ENCODE measurements around the gene GNAI1. TPM values are rescaled to one million over a fixed set of nuclear protein-coding genes. Genes with fewer than 3 reads are reported as not detected.

GNAI1 gene
- polyA plus RNA-seq, 2 of the 4 experiments (the other 2 are of a cell fraction) = 46.3 to 96.3 TPM

DNA sequence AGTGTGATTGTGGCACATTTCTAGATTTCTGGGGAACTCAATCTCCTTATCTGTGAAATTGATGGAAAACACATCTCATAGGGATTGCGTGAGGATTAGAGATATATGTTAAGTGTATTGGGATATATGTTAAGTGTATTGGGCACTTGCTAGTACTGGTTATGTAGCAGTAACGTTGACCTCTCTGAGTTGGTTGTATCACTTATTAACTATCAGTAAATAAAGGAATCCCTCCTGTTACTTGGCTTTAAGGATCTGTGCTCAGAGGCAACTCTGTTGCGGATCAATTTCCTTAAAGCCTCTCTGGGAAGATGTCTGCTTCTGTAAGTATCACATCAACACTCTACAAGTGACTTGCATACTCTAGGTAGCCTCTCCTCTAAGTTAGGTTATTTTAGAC is 25.2 kb downstream of the GNAI1 start:
- Histone ChIP-seq H3K9me3 (0 out of 3 replicates have a peak, but pooled peaks cover 2% of the 10 kb centered on the region), H3K4me3 (no peak overlapping the region), H3K4me2 (peak overlapping the region; percentile 29), H3K4me1 (peaks cover 23% of the 10 kb centered on the region), H3K27ac (no peak overlapping the region)
- DNase-seq (ENCODE audit: low read depth in 1 of 2, low spot score in 1 of 2) (no peak), FAIRE-seq (no peak), ATAC-seq (no peak)
- 69% methylated on average over 3 of the region's 3 CpGs for whole genome bisulfite sequencing (ENCODE audit: missing lambda C conversion rate)
- ChIA-PET POLR2A (no interaction called here), CTCF (no interaction called here)
- no peak for TF ChIP-seq EHF (CRISPR knock-in tag; IDR thresholded peaks at IDR 0.05)
- TF ChIP-seq CHD2 (IDR thresholded peaks at IDR 0.05; ENCODE audit: low read length, partially characterized antibody) = no peak
- TF ChIP-seq MAZ (IDR thresholded peaks at IDR 0.05; ENCODE audit: borderline replicate concordance, low read depth, low read length) = no peak
- no peak for TF ChIP-seq KDM5A (IDR thresholded peaks at IDR 0.05)
- TF ChIP-seq FOXS1 (CRISPR knock-in tag; IDR thresholded peaks at IDR 0.05) = no peak
- TF ChIP-seq, protein P1, sequence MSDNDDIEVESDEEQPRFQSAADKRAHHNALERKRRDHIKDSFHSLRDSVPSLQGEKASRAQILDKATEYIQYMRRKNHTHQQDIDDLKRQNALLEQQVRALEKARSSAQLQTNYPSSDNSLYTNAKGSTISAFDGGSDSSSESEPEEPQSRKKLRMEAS (IDR thresholded peaks at IDR 0.05) = no peak
- TF ChIP-seq JUN (IDR thresholded peaks at IDR 0.05) = no peak
- no peak for TF ChIP-seq ZC3H11A (IDR thresholded peaks at IDR 0.05)
- no peak for TF ChIP-seq BHLHE40 (IDR thresholded peaks at IDR 0.05; ENCODE audit: low read depth, low read length)
- no peak for TF ChIP-seq TFCP2L1 (CRISPR knock-in tag; IDR thresholded peaks at IDR 0.05)
- no peak for TF ChIP-seq MYC (IDR thresholded peaks at IDR 0.05; ENCODE audit: borderline replicate concordance, low read length)
- no peak for TF ChIP-seq POLR2A (IDR thresholded peaks at IDR 0.05; ENCODE audit: low read length)
- TF ChIP-seq TP53 (CRISPR knock-in tag; IDR thresholded peaks at IDR 0.05) = no peak
- no peak for TF ChIP-seq RFX5 (IDR thresholded peaks at IDR 0.05)
- TF ChIP-seq SREBF2 (IDR thresholded peaks at IDR 0.05) = no peak
- TF ChIP-seq ESRRA (IDR thresholded peaks at IDR 0.05; ENCODE audit: borderline replicate concordance, low read length) = no peak
- TF ChIP-seq, protein P2, sequence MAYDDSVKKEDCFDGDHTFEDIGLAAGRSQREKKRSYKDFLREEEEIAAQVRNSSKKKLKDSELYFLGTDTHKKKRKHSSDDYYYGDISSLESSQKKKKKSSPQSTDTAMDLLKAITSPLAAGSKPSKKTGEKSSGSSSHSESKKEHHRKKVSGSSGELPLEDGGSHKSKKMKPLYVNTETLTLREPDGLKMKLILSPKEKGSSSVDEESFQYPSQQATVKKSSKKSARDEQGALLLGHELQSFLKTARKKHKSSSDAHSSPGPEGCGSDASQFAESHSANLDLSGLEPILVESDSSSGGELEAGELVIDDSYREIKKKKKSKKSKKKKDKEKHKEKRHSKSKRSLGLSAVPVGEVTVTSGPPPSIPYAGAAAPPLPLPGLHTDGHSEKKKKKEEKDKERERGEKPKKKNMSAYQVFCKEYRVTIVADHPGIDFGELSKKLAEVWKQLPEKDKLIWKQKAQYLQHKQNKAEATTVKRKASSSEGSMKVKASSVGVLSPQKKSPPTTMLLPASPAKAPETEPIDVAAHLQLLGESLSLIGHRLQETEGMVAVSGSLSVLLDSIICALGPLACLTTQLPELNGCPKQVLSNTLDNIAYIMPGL (CRISPR knock-in tag; IDR thresholded peaks at IDR 0.05; ENCODE audit: borderline replicate concordance) = no peak

DNA sequence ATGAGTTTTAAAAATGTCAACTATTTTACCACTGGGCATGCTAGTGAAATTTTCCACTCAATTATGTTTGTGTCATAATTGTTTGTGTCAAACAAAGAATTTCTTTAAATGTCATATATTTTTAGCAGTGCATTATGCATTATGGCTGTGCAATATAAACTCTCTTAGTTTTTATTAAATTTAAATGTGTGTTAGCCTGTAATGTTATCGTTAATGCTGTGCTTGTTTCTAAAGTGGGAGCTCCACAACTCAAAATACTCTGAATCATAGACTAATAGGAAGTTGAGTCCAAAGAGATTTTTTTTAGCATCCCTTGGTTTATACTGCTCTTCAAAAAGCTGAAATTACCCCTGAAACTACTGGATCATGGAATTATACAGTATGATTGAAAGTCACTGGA is 26.8 kb downstream of the GNAI1 start:
- WGBS (ENCODE audit: missing lambda C conversion rate) = 93% methylated on average over 1 of the region's 1 CpG
- DNase-seq (ENCODE audit: low read depth in 1 of 2, low spot score in 1 of 2) (no peak), ATAC-seq (no peak), FAIRE-seq (peak; percentile 13)
- H3K4me1 ChIP-seq = peaks cover 13% of the 10 kb centered on the region
- no peak overlapping the region for H3K4me2 ChIP-seq
- POLR2A ChIA-PET = no interaction called here
- TF ChIP-seq, protein P3, sequence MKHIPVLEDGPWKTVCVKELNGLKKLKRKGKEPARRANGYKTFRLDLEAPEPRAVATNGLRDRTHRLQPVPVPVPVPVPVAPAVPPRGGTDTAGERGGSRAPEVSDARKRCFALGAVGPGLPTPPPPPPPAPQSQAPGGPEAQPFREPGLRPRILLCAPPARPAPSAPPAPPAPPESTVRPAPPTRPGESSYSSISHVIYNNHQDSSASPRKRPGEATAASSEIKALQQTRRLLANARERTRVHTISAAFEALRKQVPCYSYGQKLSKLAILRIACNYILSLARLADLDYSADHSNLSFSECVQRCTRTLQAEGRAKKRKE (CRISPR knock-in tag; IDR thresholded peaks at IDR 0.05; ENCODE audit: low read depth) = no peak
- CTCF ChIA-PET = no interaction called here
- H3K4me3 ChIP-seq = no peak overlapping the region
- no peak overlapping the region for H3K27ac ChIP-seq
- H3K9me3 ChIP-seq = 0 out of 3 replicates have a peak, but pooled peaks cover 2% of the 10 kb centered on the region

DNA sequence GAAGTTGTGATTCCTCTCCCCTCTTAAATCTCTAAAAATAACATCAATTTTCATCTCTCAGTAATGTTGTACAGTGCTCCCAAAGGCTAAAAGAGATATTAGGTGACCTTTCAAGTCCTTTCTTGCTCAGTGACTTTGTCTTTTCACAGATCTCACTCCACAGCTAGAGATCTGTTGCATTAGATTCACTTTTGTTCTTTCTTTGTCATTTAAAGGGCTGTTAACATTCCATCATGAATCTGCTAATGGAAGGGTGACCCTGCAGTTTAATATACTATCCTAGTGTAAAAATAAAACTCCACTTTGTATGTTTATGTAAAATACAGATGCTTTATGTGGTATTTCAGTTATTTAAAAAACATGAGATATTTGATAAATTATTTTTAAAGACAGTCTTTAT is 30.5 kb downstream of the GNAI1 start:
- TF ChIP-seq ESRRA (IDR thresholded peaks at IDR 0.05; ENCODE audit: borderline replicate concordance, low read length) = no peak
- Histone ChIP-seq H3K4me1 (peaks cover under 1% of the 10 kb centered on the region; the same call in 2 of the 3 replicates), H3K9me3 (peaks cover 10% of the 10 kb centered on the region; the same call in 1 of the 3 replicates), H3K4me2 (no peak overlapping the region), H3K4me3 (no peak overlapping the region), H3K27ac (no peak overlapping the region)
- ChIA-PET POLR2A (no interaction called here), CTCF (no interaction called here)
- ATAC-seq (no peak), FAIRE-seq (no peak), DNase-seq (ENCODE audit: low read depth in 1 of 2, low spot score in 1 of 2) (no peak)

DNA sequence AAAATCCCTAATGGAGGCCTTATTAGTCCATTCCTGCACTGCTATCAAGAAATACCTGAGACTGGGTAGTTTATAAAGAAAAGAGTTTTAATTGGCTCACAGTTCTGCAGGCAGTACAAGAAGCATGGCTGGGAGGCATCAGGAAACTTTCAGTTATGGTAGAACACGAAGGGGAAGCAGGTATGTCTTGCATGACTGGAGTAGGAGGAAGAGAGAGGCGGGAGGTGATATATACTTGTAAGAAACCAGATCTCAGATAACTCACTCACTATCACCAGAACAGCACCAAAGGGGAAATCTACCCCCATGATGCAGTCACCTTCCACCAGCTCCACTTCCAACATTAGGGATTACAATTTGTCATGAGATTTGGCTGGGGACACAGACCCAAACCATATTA is 35.8 kb downstream of the GNAI1 start:
- Histone ChIP-seq H3K4me3 (no peak overlapping the region), H3K9me3 (peaks cover 46% of the 10 kb centered on the region), H3K27ac (no peak overlapping the region), H3K4me1 (no peaks in the 10 kb centered on the region), H3K4me2 (no peak overlapping the region)
- FAIRE-seq (no peak), ATAC-seq (no peak), DNase-seq (ENCODE audit: low read depth in 1 of 2, low spot score in 1 of 2) (no peak)
- WGBS (ENCODE audit: missing lambda C conversion rate) = 93% methylated on average over 2 of the region's 2 CpGs
- CTCF ChIA-PET = no interaction called here
- POLR2A ChIA-PET = no interaction called here
- TF ChIP-seq, protein P4, sequence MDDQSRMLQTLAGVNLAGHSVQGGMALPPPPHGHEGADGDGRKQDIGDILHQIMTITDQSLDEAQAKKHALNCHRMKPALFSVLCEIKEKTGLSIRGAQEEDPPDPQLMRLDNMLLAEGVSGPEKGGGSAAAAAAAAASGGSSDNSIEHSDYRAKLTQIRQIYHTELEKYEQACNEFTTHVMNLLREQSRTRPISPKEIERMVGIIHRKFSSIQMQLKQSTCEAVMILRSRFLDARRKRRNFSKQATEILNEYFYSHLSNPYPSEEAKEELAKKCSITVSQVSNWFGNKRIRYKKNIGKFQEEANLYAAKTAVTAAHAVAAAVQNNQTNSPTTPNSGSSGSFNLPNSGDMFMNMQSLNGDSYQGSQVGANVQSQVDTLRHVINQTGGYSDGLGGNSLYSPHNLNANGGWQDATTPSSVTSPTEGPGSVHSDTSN (IDR thresholded peaks at IDR 0.05) = no peak
- no peak for TF ChIP-seq CHD4 (IDR thresholded peaks at IDR 0.05; ENCODE audit: borderline replicate concordance)
- TF ChIP-seq NR3C1 (IDR thresholded peaks at IDR 0.05) = no peak
- TF ChIP-seq RNF2 (IDR thresholded peaks at IDR 0.05; ENCODE audit: borderline replicate concordance, low read depth) = no peak
- TF ChIP-seq CHD2 (IDR thresholded peaks at IDR 0.05; ENCODE audit: low read length, partially characterized antibody) = no peak
- no peak for TF ChIP-seq POLR2A (IDR thresholded peaks at IDR 0.05; ENCODE audit: low read length)
- TF ChIP-seq SMC3 (IDR thresholded peaks at IDR 0.05) = no peak
- no peak for TF ChIP-seq CBX2 (IDR thresholded peaks at IDR 0.05; ENCODE audit: borderline replicate concordance, low read depth)
- TF ChIP-seq, protein P5, sequence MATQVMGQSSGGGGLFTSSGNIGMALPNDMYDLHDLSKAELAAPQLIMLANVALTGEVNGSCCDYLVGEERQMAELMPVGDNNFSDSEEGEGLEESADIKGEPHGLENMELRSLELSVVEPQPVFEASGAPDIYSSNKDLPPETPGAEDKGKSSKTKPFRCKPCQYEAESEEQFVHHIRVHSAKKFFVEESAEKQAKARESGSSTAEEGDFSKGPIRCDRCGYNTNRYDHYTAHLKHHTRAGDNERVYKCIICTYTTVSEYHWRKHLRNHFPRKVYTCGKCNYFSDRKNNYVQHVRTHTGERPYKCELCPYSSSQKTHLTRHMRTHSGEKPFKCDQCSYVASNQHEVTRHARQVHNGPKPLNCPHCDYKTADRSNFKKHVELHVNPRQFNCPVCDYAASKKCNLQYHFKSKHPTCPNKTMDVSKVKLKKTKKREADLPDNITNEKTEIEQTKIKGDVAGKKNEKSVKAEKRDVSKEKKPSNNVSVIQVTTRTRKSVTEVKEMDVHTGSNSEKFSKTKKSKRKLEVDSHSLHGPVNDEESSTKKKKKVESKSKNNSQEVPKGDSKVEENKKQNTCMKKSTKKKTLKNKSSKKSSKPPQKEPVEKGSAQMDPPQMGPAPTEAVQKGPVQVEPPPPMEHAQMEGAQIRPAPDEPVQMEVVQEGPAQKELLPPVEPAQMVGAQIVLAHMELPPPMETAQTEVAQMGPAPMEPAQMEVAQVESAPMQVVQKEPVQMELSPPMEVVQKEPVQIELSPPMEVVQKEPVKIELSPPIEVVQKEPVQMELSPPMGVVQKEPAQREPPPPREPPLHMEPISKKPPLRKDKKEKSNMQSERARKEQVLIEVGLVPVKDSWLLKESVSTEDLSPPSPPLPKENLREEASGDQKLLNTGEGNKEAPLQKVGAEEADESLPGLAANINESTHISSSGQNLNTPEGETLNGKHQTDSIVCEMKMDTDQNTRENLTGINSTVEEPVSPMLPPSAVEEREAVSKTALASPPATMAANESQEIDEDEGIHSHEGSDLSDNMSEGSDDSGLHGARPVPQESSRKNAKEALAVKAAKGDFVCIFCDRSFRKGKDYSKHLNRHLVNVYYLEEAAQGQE (IDR thresholded peaks at IDR 0.05) = no peak

All from A549 (cell line).